ENCODE results near the gene ELOVL1. TPM values are rescaled to one million over a fixed set of nuclear protein-coding genes. Genes with fewer than 3 reads are reported as not detected.

Gene ELOVL1
- total and polyA plus RNA-seq, 4 donors: 50.5 to 101 (median 77.3) TPM

GRCh38 chr1:43386676-43387075 lies 18.9 kb upstream of the ELOVL1 start:
- Histone ChIP-seq H3K4me1 (ENCODE audit: control insufficient read depth, insufficient read depth, low read length) (peaks cover 20% of the 10 kb centered on the region), H3K27me3 (ENCODE audit: control insufficient read depth, insufficient read depth, low read length) (no peaks in the 10 kb centered on the region), H3K4me3 (ENCODE audit: low read depth, low read length) (no peak overlapping the region), H3K27ac (ENCODE audit: low read depth, low read length) (no peak overlapping the region), H3K36me3 (ENCODE audit: control insufficient read depth, insufficient read depth, low read length) (peaks cover 22% of the 10 kb centered on the region), H3K9me3 (ENCODE audit: control insufficient read depth, insufficient read depth, low read length) (no peaks in the 10 kb centered on the region)
- WGBS (ENCODE audit: insufficient coverage): 97% methylated on average over 6 of the region's 6 CpGs
- DNase-seq (ENCODE audit: low read depth in 4 of 6, low spot score in 6 of 6): no peak

GRCh38 chr1:43383449-43383848 lies 15.6 kb upstream of the ELOVL1 start:
- peaks cover 16% of the 10 kb centered on the region for H3K4me1 ChIP-seq (ENCODE audit: control insufficient read depth, insufficient read depth, low read length)
- no peak overlapping the region for H3K4me3 ChIP-seq (ENCODE audit: low read depth, low read length)
- no peaks in the 10 kb centered on the region for H3K27me3 ChIP-seq (ENCODE audit: control insufficient read depth, insufficient read depth, low read length)
- peaks cover 25% of the 10 kb centered on the region for H3K36me3 ChIP-seq (ENCODE audit: control insufficient read depth, insufficient read depth, low read length)
- no peaks in the 10 kb centered on the region for H3K9me3 ChIP-seq (ENCODE audit: control insufficient read depth, insufficient read depth, low read length)
- peak in 2 of 6 donors; percentile 24 to 38 for DNase-seq (ENCODE audit: low read depth in 4 of 6, low spot score in 6 of 6)
- peak overlapping the region; percentile 65 for H3K27ac ChIP-seq (ENCODE audit: low read depth, low read length)
- 100% methylated on average over 1 of the region's 2 CpGs for WGBS (ENCODE audit: insufficient coverage)

GRCh38 chr1:43382027-43382779 lies 14.4 kb upstream of the ELOVL1 start:
- no peak overlapping the region for H3K4me3 ChIP-seq (ENCODE audit: low read depth, low read length)

GRCh38 chr1:43381612-43382011 lies 13.8 kb upstream of the ELOVL1 start:
- Histone ChIP-seq H3K4me3 (ENCODE audit: low read depth, low read length) (no peak overlapping the region), H3K27me3 (ENCODE audit: control insufficient read depth, insufficient read depth, low read length) (no peaks in the 10 kb centered on the region), H3K4me1 (ENCODE audit: control insufficient read depth, insufficient read depth, low read length) (peaks cover 16% of the 10 kb centered on the region), H3K9me3 (ENCODE audit: control insufficient read depth, insufficient read depth, low read length) (no peaks in the 10 kb centered on the region), H3K36me3 (ENCODE audit: control insufficient read depth, insufficient read depth, low read length) (peaks cover 22% of the 10 kb centered on the region), H3K27ac (ENCODE audit: low read depth, low read length) (peak overlapping the region; percentile 65)
- 71% methylated on average over 3 of the region's 3 CpGs for WGBS (ENCODE audit: insufficient coverage)
- no peak for DNase-seq (ENCODE audit: low read depth in 4 of 6, low spot score in 6 of 6)

More at GRCh38 chr1:43382027-43382779, 14.4 kb upstream of the ELOVL1 start:
- peaks cover 16% of the 10 kb centered on the region for H3K4me1 ChIP-seq (ENCODE audit: control insufficient read depth, insufficient read depth, low read length)
- DNase-seq (ENCODE audit: low read depth in 4 of 6, low spot score in 6 of 6): peak in 2 of 6 donors; percentile 71 to 77
- WGBS (ENCODE audit: insufficient coverage): 31% methylated on average over 5 of the region's 6 CpGs
- no peaks in the 10 kb centered on the region for H3K9me3 ChIP-seq (ENCODE audit: control insufficient read depth, insufficient read depth, low read length)
- no peaks in the 10 kb centered on the region for H3K27me3 ChIP-seq (ENCODE audit: control insufficient read depth, insufficient read depth, low read length)
- H3K27ac ChIP-seq (ENCODE audit: low read depth, low read length): peak overlapping the region; percentile 65
- H3K36me3 ChIP-seq (ENCODE audit: control insufficient read depth, insufficient read depth, low read length): peaks cover 25% of the 10 kb centered on the region

- Histone ChIP-seq H3K27me3 (ENCODE audit: control insufficient read depth, insufficient read depth, low read length) (no peaks in the 10 kb centered on the region), H3K4me3 (ENCODE audit: low read depth, low read length) (no peak overlapping the region), H3K9me3 (ENCODE audit: control insufficient read depth, insufficient read depth, low read length) (no peaks in the 10 kb centered on the region), H3K27ac (ENCODE audit: low read depth, low read length) (no peak overlapping the region), H3K4me1 (ENCODE audit: control insufficient read depth, insufficient read depth, low read length) (peaks cover 16% of the 10 kb centered on the region), H3K36me3 (ENCODE audit: control insufficient read depth, insufficient read depth, low read length) (peaks cover 5% of the 10 kb centered on the region)
- 100% methylated on average over 1 of the region's 1 CpG for WGBS (ENCODE audit: insufficient coverage)
- no peak for DNase-seq (ENCODE audit: low read depth in 4 of 6, low spot score in 6 of 6)
These were observed 11.7 kb upstream of the ELOVL1 start for GRCh38 chr1:43379476-43379875.

GRCh38 chr1:43377831-43378230 lies 10.0 kb upstream of the ELOVL1 start:
- Histone ChIP-seq H3K27ac (ENCODE audit: low read depth, low read length) (no peak overlapping the region), H3K4me1 (ENCODE audit: control insufficient read depth, insufficient read depth, low read length) (peaks cover 12% of the 10 kb centered on the region), H3K4me3 (ENCODE audit: low read depth, low read length) (no peak overlapping the region), H3K27me3 (ENCODE audit: control insufficient read depth, insufficient read depth, low read length) (no peaks in the 10 kb centered on the region), H3K36me3 (ENCODE audit: control insufficient read depth, insufficient read depth, low read length) (peaks cover 3% of the 10 kb centered on the region), H3K9me3 (ENCODE audit: control insufficient read depth, insufficient read depth, low read length) (no peaks in the 10 kb centered on the region)
- WGBS (ENCODE audit: insufficient coverage): no CpG with 5 or more reads among the region's 1 CpG
- no peak for DNase-seq (ENCODE audit: low read depth in 4 of 6, low spot score in 6 of 6)

- Histone ChIP-seq H3K27ac (ENCODE audit: low read depth, low read length) (no peak overlapping the region), H3K36me3 (ENCODE audit: control insufficient read depth, insufficient read depth, low read length) (peaks cover 3% of the 10 kb centered on the region), H3K9me3 (ENCODE audit: control insufficient read depth, insufficient read depth, low read length) (no peaks in the 10 kb centered on the region), H3K4me1 (ENCODE audit: control insufficient read depth, insufficient read depth, low read length) (peaks cover 4% of the 10 kb centered on the region), H3K4me3 (ENCODE audit: low read depth, low read length) (no peak overlapping the region), H3K27me3 (ENCODE audit: control insufficient read depth, insufficient read depth, low read length) (no peaks in the 10 kb centered on the region)
- 96% methylated on average over 3 of the region's 7 CpGs for WGBS (ENCODE audit: insufficient coverage)
- no peak for DNase-seq (ENCODE audit: low read depth in 4 of 6, low spot score in 6 of 6)
These were observed 9.0 kb upstream of the ELOVL1 start for GRCh38 chr1:43376723-43377235.

GRCh38 chr1:43373066-43373940 lies 5.5 kb upstream of the ELOVL1 start:
- no peak overlapping the region for H3K4me3 ChIP-seq (ENCODE audit: low read depth, low read length)

GRCh38 chr1:43372172-43372571 lies 4.4 kb upstream of the ELOVL1 start:
- no peak overlapping the region for H3K27ac ChIP-seq (ENCODE audit: low read depth, low read length)
- H3K4me1 ChIP-seq (ENCODE audit: control insufficient read depth, insufficient read depth, low read length): peaks cover 17% of the 10 kb centered on the region
- H3K36me3 ChIP-seq (ENCODE audit: control insufficient read depth, insufficient read depth, low read length): peaks cover 2% of the 10 kb centered on the region
- no peaks in the 10 kb centered on the region for H3K9me3 ChIP-seq (ENCODE audit: control insufficient read depth, insufficient read depth, low read length)
- H3K27me3 ChIP-seq (ENCODE audit: control insufficient read depth, insufficient read depth, low read length): no peaks in the 10 kb centered on the region
- WGBS (ENCODE audit: insufficient coverage): 100% methylated on average over 2 of the region's 5 CpGs
- no peak for DNase-seq (ENCODE audit: low read depth in 4 of 6, low spot score in 6 of 6)
- no peak overlapping the region for H3K4me3 ChIP-seq (ENCODE audit: low read depth, low read length)

More at GRCh38 chr1:43373066-43373940, 5.5 kb upstream of the ELOVL1 start:
- Histone ChIP-seq H3K27ac (ENCODE audit: low read depth, low read length) (no peak overlapping the region), H3K27me3 (ENCODE audit: control insufficient read depth, insufficient read depth, low read length) (no peaks in the 10 kb centered on the region), H3K36me3 (ENCODE audit: control insufficient read depth, insufficient read depth, low read length) (peaks cover 2% of the 10 kb centered on the region), H3K9me3 (ENCODE audit: control insufficient read depth, insufficient read depth, low read length) (no peaks in the 10 kb centered on the region), H3K4me1 (ENCODE audit: control insufficient read depth, insufficient read depth, low read length) (peaks cover 9% of the 10 kb centered on the region)
- WGBS (ENCODE audit: insufficient coverage): 69% methylated on average over 4 of the region's 4 CpGs
- no peak for DNase-seq (ENCODE audit: low read depth in 4 of 6, low spot score in 6 of 6)
